ENCODE data around the gene CHD3.

GRCh38 chr17:7931709-7932482 is 43.3 kb downstream of the CHD3 start, which contains the start of the genes CNTROB and TRAPPC1:
- no peak for TF ChIP-seq CTCF (IDR thresholded peaks at IDR 0.05)
- TF ChIP-seq POLR2AphosphoS5 (IDR thresholded peaks at IDR 0.05), result peak; percentile 69
